Endothelial cell of umbilical vein (primary cell): ENCODE data around the gene SPRR1B. TPM values are rescaled to one million over a fixed set of nuclear protein-coding genes. Genes with fewer than 3 reads are reported as not detected.

Experiments used
- BruUV-seq: library from RNA; stranded (reverse); fragments of 400-500 nt; replicated peaks from 2 replicates; lab custom pipeline; 2021; lab: Mats Ljungman, UMichigan
- CTCF ChIA-PET: fragments of 300-600, 350-600 bp; sonication (Branson Sonifier 250); formaldehyde crosslinking; loops from one replicate; lab custom pipeline; 2021; ENCODE audit warnings: antibody characterized with exemption, inconsistent platforms; lab: Charles Lee
- POLR2A ChIA-PET: fragments of 300-600, 350-600 bp; sonication (Branson Sonifier 250); formaldehyde crosslinking; loops from one replicate; lab custom pipeline; 2021; ENCODE audit warnings: antibody characterized with exemption, inconsistent platforms; lab: Charles Lee
- DNase-seq: peaks from one replicate; pipeline ENCODE4 v3.0.0-alpha.2; 2011; ENCODE audit warnings: low read depth, low spot score
- FAIRE-seq: peaks from 2 replicates; lab custom pipeline; 2011; peaks lifted over from hg19 to GRCh38; lab: Jason Lieb, UNC
- H2AFZ ChIP-seq: 2 replicates; pipeline ENCODE4 v1.6.0; 2012; ENCODE audit warnings: low read depth, low read length, control low read depth, inconsistent platforms
- H3K27ac ChIP-seq: 2 replicates; pipeline ENCODE4 v1.5.1; 2011; ENCODE audit warnings: low read depth, mild to moderate bottlenecking, control low read depth, low read length, moderate library complexity; ENCODE audit not compliant: insufficient read depth
- H3K27me3 ChIP-seq, 2 experiments: 2 replicates each; pipeline versions ENCODE4 v1.6.0 to v1.6.1; 2011; ENCODE audit warnings: low read length in 2 of 2, mixed read lengths in 1 of 2; ENCODE audit not compliant: control insufficient read depth in 2 of 2, insufficient read depth in 2 of 2
- H3K36me3 ChIP-seq, 2 experiments: 2 replicates in 1 of 2; 3 replicates in 1 of 2; pipeline ENCODE4 v1.5.1; 2011; ENCODE audit warnings: low read length in 2 of 2, mild to moderate bottlenecking in 1 of 2, moderate library complexity in 1 of 2; ENCODE audit not compliant: control insufficient read depth in 2 of 2, insufficient read depth in 2 of 2; ENCODE audit errors: extremely low read depth in 1 of 2
- H3K4me1 ChIP-seq: 3 replicates; pipeline ENCODE4 v1.5.1; 2011; ENCODE audit warnings: mild to moderate bottlenecking, low read length; ENCODE audit not compliant: control insufficient read depth, insufficient read depth; ENCODE audit errors: extremely low read depth
- H3K4me2 ChIP-seq: 2 replicates; pipeline ENCODE4 v1.6.1; 2011; ENCODE audit warnings: low read length, control low read depth, mixed read lengths; ENCODE audit not compliant: insufficient read depth
- H3K4me3 ChIP-seq, 3 experiments: fragments of 200-600 bp in 1 of 3; sonication (generic), shearing (Covaris generic) in 1 of 3; replicated peaks in 1 of 3; 2 replicates each; pipeline ENCODE4 v1.5.1; 2011 to 2016; ENCODE audit warnings: control low read depth in 3 of 3, low read length in 3 of 3, mild to moderate bottlenecking in 2 of 3, inconsistent platforms in 1 of 3, low read depth in 1 of 3, moderate library complexity in 1 of 3; ENCODE audit not compliant: insufficient read depth in 1 of 3
- H3K79me2 ChIP-seq: 2 replicates; pipeline ENCODE4 v1.6.0; 2012; ENCODE audit warnings: low read length, inconsistent platforms; ENCODE audit not compliant: control insufficient read depth, insufficient read depth
- H3K9ac ChIP-seq: replicated peaks from 2 replicates; pipeline ENCODE3; 2011; ENCODE audit warnings: low read length, control low read depth; ENCODE audit not compliant: insufficient read depth; ENCODE audit errors: extremely low read depth
- H3K9me1 ChIP-seq: replicated peaks from 3 replicates; pipeline ENCODE4 v1.6.0; 2011; ENCODE audit warnings: mild to moderate bottlenecking, low read length; ENCODE audit not compliant: control insufficient read depth, insufficient read depth; ENCODE audit errors: extremely low read depth
- H3K9me3 ChIP-seq: replicated peaks from 2 replicates; pipeline ENCODE4 v1.5.1; 2012; ENCODE audit warnings: low read length, inconsistent platforms; ENCODE audit not compliant: control insufficient read depth, insufficient read depth
- H4K20me1 ChIP-seq: replicated peaks from 2 replicates; pipeline ENCODE3; 2011; ENCODE audit warnings: mild to moderate bottlenecking, low read length; ENCODE audit not compliant: control insufficient read depth, insufficient read depth; ENCODE audit errors: extremely low read depth
- EZH2 ChIP-seq: IDR thresholded peaks from 2 replicates; pipeline ENCODE4 v1.6.1; 2012; ENCODE audit warnings: borderline replicate concordance, low read depth, mild to moderate bottlenecking, moderate library complexity, low read length, inconsistent platforms; ENCODE audit not compliant: severe bottlenecking
- FOS ChIP-seq: IDR thresholded peaks from 2 replicates; pipeline ENCODE4 v1.6.1; 2011; ENCODE audit warnings: mild to moderate bottlenecking, low read length, moderate library complexity, borderline replicate concordance; ENCODE audit not compliant: insufficient read depth
- GATA2 ChIP-seq: IDR thresholded peaks from 2 replicates; pipeline ENCODE4 v1.7.0; 2011; ENCODE audit warnings: low read depth, mild to moderate bottlenecking, moderate library complexity, mixed read lengths, low read length; ENCODE audit not compliant: insufficient read length, insufficient read depth
- JUN ChIP-seq: IDR thresholded peaks from 2 replicates; pipeline ENCODE4 v1.6.1; 2011; ENCODE audit warnings: borderline replicate concordance, low read depth; ENCODE audit not compliant: insufficient read length, insufficient read depth
- MYC ChIP-seq: IDR thresholded peaks from one replicate; pipeline ENCODE4 v1.6.1; 2011; ENCODE audit warnings: mild to moderate bottlenecking, low read depth, low read length
- POLR2A ChIP-seq: IDR thresholded peaks from 2 replicates; pipeline ENCODE4 v1.6.1; 2012; ENCODE audit warnings: low read depth, mild to moderate bottlenecking, control low read depth, low read length
- POLR2AphosphoS5 ChIP-seq: IDR thresholded peaks from 2 replicates; pipeline ENCODE4 v1.6.1; 2012; ENCODE audit warnings: low read depth, mild to moderate bottlenecking, control low read depth, low read length, moderate library complexity; ENCODE audit not compliant: insufficient read depth
- dilution Hi-C: fragments of 300-500 bp; cut with MboI; formaldehyde crosslinking; loops from one replicate; pipeline ENCODE4 v1.15.0; 2019; ENCODE audit warnings: low sequenced_read_pairs; ENCODE audit not compliant: extremely low pct_ligation_motif_present
- intact Hi-C: fragments of 100-400 bp; cut with micrococcal nuclease; formaldehyde crosslinking; loops from one replicate; pipeline ENCODE4 v1.10.0; 2022
- polyA plus RNA-seq, 4 experiments: library from polyadenylated mRNA; depleted of rRNA in 3 of 4; stranded (reverse) in 3 of 4; unstranded in 1 of 4; fragments of >200 nt; gene quantifications; 2 replicates each; pipeline versions ENCODE4 v1.2.1 to v1.2.3, GENCODE V29; 2011 to 2012; ENCODE audit warnings: missing spikeins in 1 of 4
- total RNA-seq: library from RNA; stranded (reverse); gene quantifications from 2 replicates; pipeline ENCODE4 v1.2.3, GENCODE V29; 2021
- TF ChIP-seq, protein P1 (sequence below), 2 donors: IDR thresholded peaks; 1 replicate in 1 of 2; 2 replicates in 1 of 2; pipeline ENCODE4 v1.5.1; 2011; ENCODE audit warnings: low read length in 2 of 2, mild to moderate bottlenecking in 2 of 2, moderate library complexity in 2 of 2, control low read depth in 1 of 2, inconsistent platforms in 1 of 2, low read depth in 1 of 2; ENCODE audit not compliant: insufficient read depth in 1 of 2; ENCODE audit errors: extremely low read depth in 1 of 2
- TF ChIP-seq, protein P2 (sequence below): IDR thresholded peaks from 2 replicates; pipeline ENCODE4 v1.6.1; 2011; ENCODE audit not compliant: insufficient read depth, insufficient read length

Gene SPRR1B
- total and polyA plus RNA-seq, 2 donors (not counting 3 experiments of a cell fraction or from before 2014, with no cell fraction given): not detected

DNA sequence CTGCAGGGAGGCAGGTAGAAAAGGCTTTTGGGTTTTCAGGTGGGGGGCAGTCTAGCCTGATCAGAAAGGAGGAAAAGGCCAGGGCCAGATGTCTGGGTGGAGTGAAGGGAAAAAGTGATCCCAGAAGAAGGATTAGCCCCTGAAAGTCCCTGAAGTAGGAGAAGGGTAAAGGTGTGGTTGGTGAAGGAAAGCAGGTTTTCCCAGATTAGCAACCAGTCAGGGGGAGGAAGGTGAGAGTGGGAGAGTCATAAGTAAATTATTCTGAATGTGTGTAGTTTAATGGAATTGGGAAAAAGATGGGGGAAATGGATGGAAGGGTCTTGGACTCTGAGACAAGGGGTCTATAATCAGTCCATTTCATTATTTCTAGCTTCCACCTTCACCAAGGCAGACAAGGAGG is 47.8 kb upstream of the SPRR1B start:
- no peaks in the 10 kb centered on the region for H3K27me3 ChIP-seq
- dilution Hi-C loops: no loop called here
- H3K27ac ChIP-seq: no peak overlapping the region
- CTCF ChIA-PET: no interaction called here
- no peak overlapping the region for H2AFZ ChIP-seq
- H3K9me3 ChIP-seq: no peaks in the 10 kb centered on the region
- H3K9me1 ChIP-seq: no peaks in the 10 kb centered on the region
- no peaks in the 10 kb centered on the region for H3K79me2 ChIP-seq
- TF ChIP-seq MYC (no peak), JUN (no peak), EZH2 (no peak), FOS (no peak), POLR2AphosphoS5 (no peak), GATA2 (no peak), POLR2A (no peak)
- TF ChIP-seq, protein P1, sequence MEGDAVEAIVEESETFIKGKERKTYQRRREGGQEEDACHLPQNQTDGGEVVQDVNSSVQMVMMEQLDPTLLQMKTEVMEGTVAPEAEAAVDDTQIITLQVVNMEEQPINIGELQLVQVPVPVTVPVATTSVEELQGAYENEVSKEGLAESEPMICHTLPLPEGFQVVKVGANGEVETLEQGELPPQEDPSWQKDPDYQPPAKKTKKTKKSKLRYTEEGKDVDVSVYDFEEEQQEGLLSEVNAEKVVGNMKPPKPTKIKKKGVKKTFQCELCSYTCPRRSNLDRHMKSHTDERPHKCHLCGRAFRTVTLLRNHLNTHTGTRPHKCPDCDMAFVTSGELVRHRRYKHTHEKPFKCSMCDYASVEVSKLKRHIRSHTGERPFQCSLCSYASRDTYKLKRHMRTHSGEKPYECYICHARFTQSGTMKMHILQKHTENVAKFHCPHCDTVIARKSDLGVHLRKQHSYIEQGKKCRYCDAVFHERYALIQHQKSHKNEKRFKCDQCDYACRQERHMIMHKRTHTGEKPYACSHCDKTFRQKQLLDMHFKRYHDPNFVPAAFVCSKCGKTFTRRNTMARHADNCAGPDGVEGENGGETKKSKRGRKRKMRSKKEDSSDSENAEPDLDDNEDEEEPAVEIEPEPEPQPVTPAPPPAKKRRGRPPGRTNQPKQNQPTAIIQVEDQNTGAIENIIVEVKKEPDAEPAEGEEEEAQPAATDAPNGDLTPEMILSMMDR (IDR thresholded peaks at IDR 0.05; ENCODE audit: extremely low read depth in 1 of 2, insufficient read depth in 1 of 2, low read depth in 1 of 2, low read length in 2 of 2): no peak
- TF ChIP-seq, protein P2, sequence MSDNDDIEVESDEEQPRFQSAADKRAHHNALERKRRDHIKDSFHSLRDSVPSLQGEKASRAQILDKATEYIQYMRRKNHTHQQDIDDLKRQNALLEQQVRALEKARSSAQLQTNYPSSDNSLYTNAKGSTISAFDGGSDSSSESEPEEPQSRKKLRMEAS: no peak
- DNase-seq (no peak), FAIRE-seq (no peak)
- no peak overlapping the region for H3K4me3 ChIP-seq
- H3K36me3 ChIP-seq: no peaks in the 10 kb centered on the region
- H3K9ac ChIP-seq: no peak overlapping the region
- no peaks in the 10 kb centered on the region for H3K4me1 ChIP-seq
- H3K4me2 ChIP-seq: no peak overlapping the region
- intact Hi-C loops: no loop called here
- no peaks in the 10 kb centered on the region for H4K20me1 ChIP-seq
- BruUV-seq: no TSS peak
- POLR2A ChIA-PET: no interaction called here
